ENCODE results near the gene ZNF616. TPM values are rescaled to one million over a fixed set of nuclear protein-coding genes. Genes with fewer than 3 reads are reported as not detected.
"Not testable (repeated sequence)": the region's sequence is repeated elsewhere in the genome, so short reads cannot be mapped to it uniquely, and the experiment has no call there.

The ZNF616 gene
- total RNA-seq, 1 donor from 2014 or later: 28.9 TPM

DNA sequence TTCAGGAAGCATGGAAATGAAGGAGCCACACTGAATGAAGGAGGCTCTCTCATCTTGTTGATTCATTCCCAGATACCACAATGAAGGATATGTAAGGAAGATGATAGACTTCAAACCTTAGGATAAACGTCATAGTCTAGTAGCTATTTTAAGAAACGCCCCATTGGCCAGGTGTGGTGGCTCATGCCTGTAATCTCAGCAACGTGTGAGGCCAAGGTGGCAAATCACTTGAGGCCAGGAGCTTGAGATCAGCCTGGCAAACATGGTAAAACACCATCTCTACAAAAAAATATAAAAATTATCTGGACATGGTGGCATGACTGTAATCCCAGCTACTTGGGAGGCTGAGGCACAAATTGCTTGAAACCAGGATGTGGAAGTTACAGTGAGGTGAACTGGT lies 27.1 kb downstream of the ZNF616 start:
- no peak for DNase-seq (ENCODE audit: low spot score in 2 of 2)
- FAIRE-seq: no peak

DNA sequence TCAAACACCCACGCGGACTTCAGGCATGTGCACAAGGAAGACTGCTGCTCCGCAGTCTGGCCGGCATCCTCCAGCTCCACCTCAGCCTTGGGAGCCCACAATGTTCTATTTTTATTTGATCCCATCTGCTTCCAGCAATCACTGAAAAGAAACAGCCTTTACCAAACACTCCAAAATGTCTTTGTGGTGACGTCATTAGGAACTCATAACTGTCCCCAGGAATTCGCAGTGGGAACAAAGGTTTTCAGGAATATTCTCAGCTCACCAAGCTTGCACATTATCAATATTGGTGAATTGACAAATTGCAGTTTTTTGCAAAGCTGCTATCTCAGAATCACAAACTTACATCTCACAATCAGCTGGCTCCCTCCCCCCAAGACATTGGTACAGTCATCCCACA lies 29.0 kb downstream of the ZNF616 start:
- DNase-seq (ENCODE audit: low spot score in 2 of 2) (no peak), FAIRE-seq (no peak)

DNA sequence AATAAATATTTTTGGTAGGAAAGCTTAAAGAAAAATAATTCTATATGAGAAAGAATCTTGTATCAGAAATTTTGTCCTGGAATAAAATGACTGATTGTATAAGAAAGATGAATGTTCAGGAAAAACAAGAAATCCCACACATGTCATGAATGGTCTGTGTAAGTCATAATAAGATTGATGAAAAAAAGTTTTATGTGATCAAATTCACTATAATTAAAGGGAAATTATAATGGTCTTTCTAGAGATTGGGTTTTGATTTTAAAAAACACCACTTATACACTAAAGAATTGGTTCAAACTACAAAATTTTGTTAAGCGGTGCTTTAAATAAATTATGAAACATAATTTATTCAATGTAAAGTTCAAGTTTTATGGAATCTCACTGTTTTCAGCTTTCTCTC lies 37.0 kb downstream of the ZNF616 start:
- no peak for DNase-seq (ENCODE audit: low spot score in 2 of 2)
- FAIRE-seq: no peak

DNA sequence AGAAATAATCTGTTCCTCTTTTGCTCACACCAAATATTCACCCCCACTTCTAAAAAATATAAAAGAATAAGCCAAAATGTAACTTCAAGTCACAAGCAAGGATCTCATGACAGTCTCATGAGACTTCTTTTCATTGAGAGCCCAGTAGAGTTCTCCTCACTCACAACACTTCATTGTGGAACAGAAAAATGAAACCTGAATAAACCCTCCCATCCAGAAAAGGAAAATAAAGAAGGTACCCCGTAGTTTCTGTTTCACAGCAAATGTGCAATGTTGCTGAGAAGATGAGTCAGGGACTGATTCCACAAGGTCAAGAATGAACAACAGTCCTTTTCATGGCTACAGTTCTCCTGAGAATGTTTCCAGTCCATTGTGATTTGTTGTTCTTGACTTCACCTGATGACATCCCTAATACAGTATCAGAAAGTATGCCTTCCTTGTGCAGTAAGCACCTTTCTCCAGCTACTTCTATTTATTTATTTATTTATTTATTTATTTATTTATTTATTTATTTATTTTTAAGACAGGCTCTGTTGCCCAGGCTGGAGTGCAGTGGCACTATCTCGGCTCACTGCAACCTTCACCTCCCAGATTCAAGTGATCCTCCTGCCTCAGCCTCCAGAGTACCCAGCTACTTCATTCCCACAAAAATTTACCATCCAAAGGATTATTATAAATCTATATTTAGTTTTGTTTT lies 37.7 kb downstream of the ZNF616 start:
- FAIRE-seq (no peak), DNase-seq (ENCODE audit: low spot score in 2 of 2) (no peak)

DNA sequence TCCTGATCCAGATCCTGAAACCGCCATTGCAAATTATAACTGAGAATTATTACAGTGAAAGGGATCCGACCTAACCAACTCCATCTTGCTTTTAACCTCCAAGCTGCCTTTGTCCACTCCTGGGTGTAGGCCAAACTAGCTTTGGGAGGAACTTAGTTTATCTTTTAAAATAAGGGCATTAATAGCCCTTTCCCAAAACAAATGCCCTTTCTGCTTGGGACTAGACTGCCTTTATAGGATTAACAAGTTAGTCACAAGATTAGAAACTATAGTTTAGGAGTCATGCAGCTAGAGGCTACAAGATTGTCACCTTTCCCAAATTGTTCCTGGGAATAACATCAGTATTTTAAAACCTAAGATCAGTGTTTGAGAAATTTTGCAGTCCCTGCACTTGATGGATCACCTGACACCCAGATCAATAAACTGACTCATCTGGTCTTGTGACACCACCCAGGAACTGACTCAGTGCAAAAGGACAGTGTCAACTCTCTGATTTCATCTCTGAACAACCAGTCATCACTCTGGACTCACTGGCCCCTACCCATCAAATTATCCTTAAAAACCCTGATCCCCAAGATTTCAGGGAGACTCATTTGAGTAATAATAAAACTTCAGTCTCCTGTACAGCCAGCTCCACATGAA lies 40.1 kb downstream of the ZNF616 start:
- DNase-seq (ENCODE audit: low spot score in 2 of 2): no peak
- no peak for FAIRE-seq

DNA sequence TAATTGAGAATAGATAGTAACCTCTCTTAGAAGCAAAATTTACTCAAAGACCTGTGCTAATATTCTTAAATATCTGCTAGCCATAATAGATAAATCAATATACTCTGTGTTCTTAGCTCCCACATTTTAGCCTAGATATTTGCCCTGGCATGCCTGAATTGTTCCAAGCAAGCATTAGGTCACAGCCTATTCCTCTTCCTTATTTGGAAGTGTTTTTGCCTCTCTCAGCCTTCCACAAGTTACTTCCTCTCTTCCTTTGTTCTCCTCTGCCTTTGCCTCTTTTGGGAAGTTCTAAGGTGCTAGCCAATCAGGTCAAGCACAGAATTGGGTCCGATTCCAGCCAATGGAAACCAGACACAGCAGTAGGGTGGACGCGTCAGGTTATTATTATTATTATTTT lies 43.3 kb downstream of the ZNF616 start:
- not testable (repeated sequence) for DNase-seq (ENCODE audit: low spot score in 2 of 2); FAIRE-seq

DNA sequence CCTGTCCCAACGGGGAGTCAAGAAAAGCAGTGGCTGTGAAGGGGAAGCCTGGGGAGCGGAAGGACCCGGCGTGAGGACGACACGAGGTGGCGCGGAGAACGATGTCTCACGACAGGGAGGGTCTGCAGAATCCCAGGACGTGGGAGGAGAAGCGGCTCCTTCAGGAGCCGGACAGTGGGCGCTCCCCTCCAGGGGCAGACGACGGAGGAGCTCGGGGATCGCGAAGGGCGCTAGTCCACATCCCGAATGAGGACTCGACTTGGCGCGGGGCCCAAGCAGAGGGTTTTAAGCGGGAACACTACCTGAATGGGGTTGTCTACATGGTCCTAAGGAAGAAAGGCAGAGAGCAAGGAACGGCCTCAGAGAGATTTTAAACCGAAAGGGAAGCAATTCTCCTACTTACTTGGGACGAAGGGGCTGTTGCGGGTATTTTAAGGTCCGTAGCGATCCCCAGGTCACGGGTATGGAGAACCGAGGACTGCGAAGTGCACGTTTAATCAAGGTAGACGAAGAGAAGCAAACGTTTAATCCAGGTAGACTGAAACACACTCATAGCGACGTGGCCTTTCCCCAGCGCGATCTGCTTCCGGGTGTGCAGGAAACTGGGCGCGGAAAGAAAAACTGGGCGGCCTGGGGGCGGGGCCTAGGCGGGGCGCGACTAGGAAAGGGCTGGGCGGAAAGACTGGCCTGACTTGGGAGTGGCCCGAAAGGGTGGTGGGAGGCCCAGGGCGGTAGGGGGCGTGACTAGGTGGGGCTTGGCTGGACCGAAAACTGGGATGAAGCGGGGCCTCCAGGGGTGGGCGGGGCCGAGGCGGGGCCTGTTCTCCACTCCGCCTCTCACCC lies 44.3 kb downstream of the ZNF616 start, which contains the start of gene ZNF841:
TSS of gene ZNF841 (minus strand) at position 594 of the 843 bp plus-strand sequence. CDS start 10,964 bp downstream, outside the sequence.
- FAIRE-seq: no peak

DNA sequence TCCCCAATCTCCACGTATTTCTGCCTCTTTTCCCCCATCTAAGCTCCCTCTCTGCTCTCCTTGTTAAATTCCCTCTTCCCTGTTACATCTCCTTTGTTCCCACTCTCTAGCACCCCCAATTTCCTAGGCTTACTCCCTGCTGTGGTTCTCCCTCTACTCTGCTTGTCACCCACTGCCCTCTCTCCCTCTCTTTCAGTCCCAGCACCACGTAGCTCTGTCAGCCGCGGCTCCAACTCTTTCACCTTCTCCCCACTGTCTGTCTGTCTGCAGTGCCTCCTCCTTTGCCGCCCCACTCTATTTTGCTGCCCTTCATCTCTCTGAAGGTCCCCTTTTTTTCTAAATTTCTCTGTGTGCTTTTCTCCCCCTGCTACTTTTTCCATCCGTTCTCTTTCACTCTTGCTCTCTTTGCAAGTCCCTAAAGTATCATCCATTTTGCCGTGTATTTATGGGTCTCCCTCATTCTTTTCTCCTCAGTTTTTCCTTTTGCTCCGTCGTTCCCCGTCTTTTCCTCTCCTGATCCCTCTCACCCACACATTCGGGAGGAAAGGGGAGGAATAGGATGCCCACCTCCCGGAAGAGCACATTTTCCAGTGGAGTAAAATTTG lies 45.1 kb downstream of the ZNF616 start:
- DNase-seq (ENCODE audit: low spot score in 2 of 2) (no peak), FAIRE-seq (no peak)

More for the DNA sequence above, 44.3 kb downstream of the ZNF616 start, which contains the start of gene ZNF841:
- DNase-seq (ENCODE audit: low spot score in 2 of 2): peak; percentile 58 to 89

DNA sequence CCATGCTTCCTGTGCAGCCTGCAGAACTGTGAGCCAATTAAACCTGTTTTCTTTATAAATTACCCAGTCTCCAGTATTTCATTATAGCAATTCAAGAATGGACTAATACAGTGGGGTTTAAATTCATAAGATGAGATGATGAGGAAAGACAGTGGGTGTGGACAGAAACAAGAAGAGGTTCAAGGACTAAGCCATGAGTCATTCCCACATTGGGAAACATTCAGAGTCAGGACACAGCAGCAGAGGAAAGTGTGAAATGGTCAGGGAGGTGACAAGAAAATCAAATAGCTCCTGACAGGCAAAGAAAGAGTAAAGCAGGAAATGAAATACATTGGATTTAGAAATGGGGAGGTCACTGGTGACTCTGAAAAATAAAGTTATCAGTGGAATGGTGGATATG lies 53.3 kb downstream of the ZNF616 start:
- DNase-seq (ENCODE audit: low spot score in 2 of 2): no peak
- FAIRE-seq: no peak

DNA sequence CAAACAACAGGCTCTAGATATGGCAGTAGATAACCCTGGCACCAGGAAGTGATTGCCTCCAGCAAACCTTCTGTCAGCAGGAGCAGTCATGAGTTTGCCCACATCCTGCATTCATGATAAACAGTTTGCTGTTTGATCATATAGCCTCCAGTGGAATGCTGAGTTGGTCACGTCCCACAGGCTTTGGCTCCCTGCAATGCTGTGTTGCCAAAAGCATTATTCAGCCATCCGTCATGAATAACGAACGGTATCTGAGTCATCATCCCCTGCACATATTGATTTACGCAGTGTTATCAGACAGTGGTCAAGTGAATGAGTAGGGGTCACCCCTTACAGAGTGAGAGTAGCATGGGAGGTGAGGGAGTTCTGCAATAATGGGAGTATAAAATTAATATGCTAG lies 69.2 kb downstream of the ZNF616 start:
- FAIRE-seq (no peak), DNase-seq (ENCODE audit: low spot score in 2 of 2) (no peak)

DNA sequence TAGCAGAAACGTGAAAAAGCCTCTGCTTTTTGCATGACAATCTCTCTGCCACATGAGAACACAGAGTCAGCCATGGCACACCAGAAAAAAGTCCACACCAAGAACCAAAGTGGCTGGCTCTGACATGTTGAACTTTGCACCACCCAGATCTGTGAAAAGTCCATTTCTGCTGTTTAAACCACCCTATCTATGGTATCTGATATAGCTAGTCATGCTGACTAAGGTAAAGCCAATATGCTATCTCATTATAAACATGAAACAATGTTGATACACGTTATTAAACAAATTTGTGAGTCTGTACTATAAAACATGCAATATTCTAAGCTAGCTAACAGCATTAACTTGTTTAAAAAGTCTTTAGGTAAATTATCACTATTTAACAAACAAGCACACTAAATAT lies 70.1 kb downstream of the ZNF616 start:
- FAIRE-seq (no peak), DNase-seq (ENCODE audit: low spot score in 2 of 2) (no peak)

DNA sequence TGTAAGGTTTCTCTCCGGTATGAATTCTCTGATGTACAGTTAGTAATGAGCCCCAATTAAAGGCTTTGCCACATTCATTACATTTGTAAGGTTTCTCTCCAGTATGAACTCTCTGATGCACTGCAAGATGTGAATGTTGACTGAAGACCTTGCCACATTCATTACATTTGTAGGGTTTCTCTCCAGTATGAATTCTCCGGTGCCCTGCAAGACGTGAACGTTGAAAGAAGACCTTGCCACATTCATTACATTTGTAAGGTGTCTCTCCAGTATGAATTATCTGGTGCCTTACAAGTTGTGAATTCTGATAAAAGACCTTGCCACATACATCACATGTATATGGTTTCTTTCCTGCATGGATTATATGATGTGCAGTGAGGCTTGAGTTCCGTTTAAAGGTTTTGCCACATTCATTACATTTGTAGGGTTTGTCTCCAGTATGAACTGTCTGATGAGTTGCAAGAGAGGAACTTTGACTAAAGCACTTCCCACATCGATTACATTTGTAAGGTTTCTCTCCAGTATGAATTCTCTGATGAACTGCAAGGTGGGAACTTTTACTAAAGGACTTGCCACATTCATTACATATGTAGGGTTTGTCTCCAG lies 73.4 kb downstream of the ZNF616 start:
- no peak for FAIRE-seq
- no peak for DNase-seq (ENCODE audit: low spot score in 2 of 2)

DNA sequence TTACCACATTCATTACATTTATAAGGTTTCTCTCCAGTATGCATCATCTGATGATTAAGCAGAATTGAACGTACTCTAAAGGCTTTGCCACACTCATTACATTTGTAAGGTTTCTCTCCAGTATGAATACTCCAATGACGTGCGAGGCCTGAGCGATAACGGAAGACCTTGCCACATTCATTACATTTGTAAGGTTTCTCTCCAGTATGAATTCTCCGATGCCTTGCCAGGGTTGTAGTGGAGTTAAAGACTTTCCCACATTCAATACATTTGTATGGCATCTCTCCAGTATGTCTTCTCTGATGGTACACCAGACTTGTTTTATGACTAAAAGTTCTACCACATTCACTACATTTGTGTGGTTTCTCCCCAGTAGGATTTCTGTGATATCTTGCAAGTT lies 74.3 kb downstream of the ZNF616 start:
- no peak for FAIRE-seq
- DNase-seq (ENCODE audit: low spot score in 2 of 2): no peak

Small RNA genes within 50 kb of the gene (small RNA-seq; reads per million reads assigned to genes)
- not detected for gene RPL37P23

Other genes with a start within 250 kb of the ZNF616 start
- 41.2 TPM for gene ZNF649, start 234.9 kb downstream of the ZNF616 start, total RNA-seq
- 10.6 TPM for gene ZNF613, start 212.5 kb downstream of the ZNF616 start, total RNA-seq
- gene ZNF350, start 153.1 kb downstream of the ZNF616 start, total RNA-seq: 20.8 TPM
- 26.5 TPM for gene ZNF615, start 131.7 kb downstream of the ZNF616 start, total RNA-seq
- gene ZNF614, start 111.6 kb downstream of the ZNF616 start, total RNA-seq: 32.6 TPM
- 18.8 TPM for gene ZNF432, start 91.1 kb downstream of the ZNF616 start, total RNA-seq
- gene ZNF841, start 44.2 kb downstream of the ZNF616 start, total RNA-seq: 52.6 TPM
- gene ZNF836, start 31.7 kb upstream of the ZNF616 start, total RNA-seq: 47.7 TPM
- gene PPP2R1A, start 50.1 kb upstream of the ZNF616 start, total RNA-seq: 159 TPM
- gene ZNF766, start 129.6 kb upstream of the ZNF616 start, total RNA-seq: 19.2 TPM
- 11.4 TPM for gene ZNF480, start 157.2 kb upstream of the ZNF616 start, total RNA-seq
- gene ZNF610, start 196.3 kb upstream of the ZNF616 start, total RNA-seq: 20.0 TPM
- 158 TPM for gene ZNF880, start 230.0 kb upstream of the ZNF616 start, total RNA-seq

Data from frontal cortex (tissue), 4 donors.